ENCODE results near the gene CXCR1. TPM values are rescaled to one million over a fixed set of nuclear protein-coding genes. Genes with fewer than 3 reads are reported as not detected.

CXCR1 gene
- total RNA-seq (2012; rRNA removed), result not detected in 2 replicates
- polyA plus RNA-seq (2012; rRNA removed), result not detected in 2 replicates
- not detected in 2 replicates for polyA plus RNA-seq (2012; cell fraction: cytosol; rRNA removed)
- not detected in 2 replicates for polyA plus RNA-seq (2012; cell fraction: nucleus; rRNA removed; ENCODE audit: low replicate concordance)
- Bru-seq, nascent RNA, result percentile 13 among the genes with signal in this experiment
- BruChase-seq, experiment 1, labeled RNA remaining after a 6-hour chase, result not detected
- BruChase-seq, experiment 2, labeled RNA remaining after a 2-hour chase, result not detected
- long read RNA-seq, result 0 reads

GRCh38 chr2:218166791-218167190 is at the start of gene CXCR1:
CXCR1 (minus strand) TSS chr2:218166962; CDS start chr2:218165211, 1,751 bp downstream.
- Histone ChIP-seq H3K23ac (ENCODE audit: low read depth, low read length) (no peak within 1 kb of the TSS), H3K27ac (ENCODE audit: insufficient read depth, low read length) (no peak within 1 kb of the TSS), H3K9me3 (ENCODE audit: control insufficient read depth, insufficient read depth, low read length) (no peaks in the 10 kb centered on the region), H3K36me3 (ENCODE audit: control insufficient read depth, insufficient read depth, low read length) (no peaks in the 10 kb centered on the region), H3K4me1 (ENCODE audit: control insufficient read depth, insufficient read depth, low read length) (peaks cover 1% of the 10 kb centered on the region; the same call in 1 of the 2 replicates), H3K56ac (ENCODE audit: extremely low read depth, insufficient read depth, low read length) (no peak within 1 kb of the TSS), H4K91ac (ENCODE audit: insufficient read depth, low read depth, low read length) (no peak within 1 kb of the TSS), H3K4me2 (ENCODE audit: low read depth, low read length) (no peak within 1 kb of the TSS), H3K18ac (ENCODE audit: low read depth, low read length) (no peak within 1 kb of the TSS), H4K8ac (ENCODE audit: low read depth in 2 of 2, low read length in 2 of 2) (no peak within 1 kb of the TSS), H3K9me1 (ENCODE audit: insufficient read depth, low read length) (no peaks in the 10 kb centered on the region), H2BK120ac (ENCODE audit: low read depth, low read length) (no peak within 1 kb of the TSS), H2AK9ac (replicated peaks; ENCODE audit: low read depth, low read length, poor library complexity) (no peak within 1 kb of the TSS), H2AFZ (replicated peaks; ENCODE audit: low read length, poor library complexity) (no peak within 1 kb of the TSS), H2BK20ac (ENCODE audit: low read depth, low read length) (no peak within 1 kb of the TSS), H2BK5ac (ENCODE audit: low read depth, low read length, poor library complexity, severe bottlenecking) (no peak within 1 kb of the TSS), H3K14ac (replicated peaks; ENCODE audit: low read depth, low read length) (no peak within 1 kb of the TSS), H2BK15ac (ENCODE audit: low read depth, low read length) (no peak within 1 kb of the TSS), H4K5ac (ENCODE audit: low read depth, low read length) (no peak within 1 kb of the TSS), H3K79me1 (ENCODE audit: low read depth in 1 of 2, low read length in 2 of 2) (no peaks in the 10 kb centered on the region), H4K20me1 (ENCODE audit: insufficient read depth, low read length) (no peaks in the 10 kb centered on the region), H3K9ac (ENCODE audit: low read depth, low read length) (no peak within 1 kb of the TSS), H3K27me3 (ENCODE audit: control insufficient read depth, insufficient read depth, low read length) (peaks cover 54% of the 10 kb centered on the region), H3K4ac (ENCODE audit: low read depth, low read length) (no peak within 1 kb of the TSS), H3K4me3 (ENCODE audit: insufficient read depth, low read depth, low read length) (no peak within 1 kb of the TSS), H2AK5ac (ENCODE audit: low read depth, low read length) (no peak within 1 kb of the TSS)
- intact Hi-C loops (cut with micrococcal nuclease), result no loop called here
- no peak for ATAC-seq (ENCODE audit: low read depth)
- dilution Hi-C loops (cut with HindIII; ENCODE audit: low sequenced_read_pairs, unreplicated experiment), result no loop called here
- TF ChIP-seq SMC3 (IDR thresholded peaks at IDR 0.05; ENCODE audit: low read depth, low read length) (no peak), ELK1 (IDR thresholded peaks at IDR 0.05; ENCODE audit: borderline replicate concordance, low read depth, low read length) (no peak), RFX5 (IDR thresholded peaks at IDR 0.05; ENCODE audit: low read depth, low read length) (no peak), MAFK (IDR thresholded peaks at IDR 0.05; ENCODE audit: low read depth, low read length) (no peak)
- WGBS, 2 experiments (ENCODE audit: extremely low coverage in 2 of 2, insufficient read length in 1 of 2), result 67% methylated on average over 1 of the region's 3 CpGs; no CpG with 5 or more reads in 1 of the 2 experiments
- no TSS peak for BruUV-seq (replicated peaks)
- CTCF ChIA-PET, result no interaction called here
- in situ Hi-C loops (cut with MboI; ENCODE audit: low sequenced_read_pairs), result no loop called here
- POLR2A ChIA-PET (ENCODE audit: unreplicated experiment), result no interaction called here
- DNase-seq, result no peak

Measured in IMR-90 (cell line).